IPS DF 4.7 (cell line): Measurements from ENCODE around the gene PRR7.

Experiments
- DNase-seq: peaks from one replicate; pipeline ENCODE4 v3.0.0-alpha.2; 2013; ENCODE audit warnings: low spot score; ENCODE audit errors: extremely low read depth

The PRR7 gene

DNA sequence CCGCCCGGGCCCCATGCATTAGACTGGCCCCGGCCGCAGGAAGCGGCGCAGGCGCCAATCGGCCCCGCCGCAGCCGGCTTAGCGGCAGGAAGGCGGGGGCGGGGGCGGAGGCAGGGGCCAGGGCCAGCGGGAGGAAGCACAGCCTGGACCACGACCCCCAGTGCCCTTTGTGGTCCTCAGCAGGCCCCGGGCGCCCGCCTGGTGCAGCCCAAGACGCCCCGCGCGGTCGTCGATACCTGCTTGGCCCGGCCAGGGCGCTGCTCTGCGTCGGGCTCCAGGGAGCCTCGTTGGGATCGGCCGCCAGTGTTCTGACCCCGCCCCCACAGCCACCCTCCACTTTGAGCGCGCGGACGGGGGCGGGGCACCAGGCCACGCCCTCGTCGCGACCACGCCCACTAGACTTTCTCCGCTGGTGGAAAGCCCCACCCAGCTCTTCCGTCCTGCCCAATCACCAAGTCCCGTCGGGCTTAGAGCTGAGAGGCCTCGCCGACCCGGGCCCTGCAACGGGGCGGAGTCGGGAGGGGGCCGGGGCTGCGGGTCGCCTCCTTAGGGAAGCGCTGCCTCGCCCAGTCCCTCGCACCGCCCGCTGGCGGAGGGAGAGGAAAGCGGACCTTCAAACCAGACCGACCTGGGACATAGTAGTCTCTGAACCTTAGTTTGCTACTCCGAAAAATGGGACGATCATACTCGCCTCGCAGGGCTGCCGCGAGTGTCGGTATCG, 50.8 kb downstream of the PRR7 start, which contains the start of gene PDLIM7:
TSS of gene PDLIM7 (minus strand) at position 313 of the 721 bp plus-strand sequence. CDS start 1,092 bp downstream, outside the sequence.
- no peak for DNase-seq

DNA sequence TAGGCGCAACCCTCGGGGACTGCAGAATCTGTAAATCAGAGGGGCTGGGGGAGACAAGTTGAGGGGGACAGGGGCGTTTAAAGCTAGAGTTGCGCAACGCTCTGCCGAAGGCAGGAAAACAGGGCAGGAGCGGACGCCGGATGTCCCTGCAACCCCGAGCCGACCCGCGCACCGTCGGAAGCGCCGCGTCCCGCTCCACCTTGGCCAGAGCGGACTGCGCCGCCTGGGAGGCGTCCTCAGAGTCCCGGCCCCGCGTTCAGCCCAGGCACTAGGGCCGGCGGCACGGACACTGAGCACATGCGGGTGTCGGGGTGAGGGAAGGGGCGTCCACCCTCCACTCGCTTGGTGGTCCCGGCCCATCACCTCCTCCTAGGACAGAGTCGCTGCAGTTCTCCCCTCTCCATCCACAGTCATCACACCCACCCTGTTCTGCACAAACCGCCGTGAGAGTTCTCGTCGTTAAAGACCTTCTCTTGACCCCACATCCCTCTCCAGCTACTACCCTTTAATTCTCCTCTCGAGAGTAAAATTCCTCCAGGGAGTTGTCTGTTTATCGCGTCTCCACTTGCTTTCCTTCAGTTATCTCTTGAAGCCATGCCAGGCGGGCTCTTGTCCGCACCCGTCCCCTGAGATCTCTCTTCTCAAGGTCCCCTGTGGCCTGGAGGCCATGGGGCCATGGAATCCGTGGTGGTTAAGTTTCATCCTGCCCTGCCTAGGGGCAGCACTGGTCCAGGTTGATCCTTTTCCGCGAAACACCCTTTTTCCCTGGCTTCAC, 51.6 kb downstream of the PRR7 start:
- DNase-seq, result no peak

DNA sequence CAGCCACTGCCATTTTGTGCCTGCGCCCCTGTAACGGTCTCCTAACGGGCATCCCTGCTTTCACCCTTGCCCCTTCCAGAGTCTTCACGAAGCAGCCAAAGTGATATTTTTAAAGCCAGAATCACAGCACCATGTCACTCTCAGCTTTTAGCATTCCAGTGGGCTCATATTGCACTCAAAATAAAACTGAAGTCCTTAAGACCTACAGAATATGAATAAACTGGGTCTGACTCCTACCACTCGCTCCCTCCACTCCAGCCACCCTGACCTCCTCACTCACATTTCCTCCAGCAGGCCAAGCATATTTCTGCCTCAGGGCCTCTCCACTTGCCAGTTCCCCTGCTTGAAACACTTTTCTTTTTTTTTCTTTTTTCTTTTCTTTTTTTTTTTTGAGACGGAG, 53.2 kb downstream of the PRR7 start:
- DNase-seq, result no peak

DNA sequence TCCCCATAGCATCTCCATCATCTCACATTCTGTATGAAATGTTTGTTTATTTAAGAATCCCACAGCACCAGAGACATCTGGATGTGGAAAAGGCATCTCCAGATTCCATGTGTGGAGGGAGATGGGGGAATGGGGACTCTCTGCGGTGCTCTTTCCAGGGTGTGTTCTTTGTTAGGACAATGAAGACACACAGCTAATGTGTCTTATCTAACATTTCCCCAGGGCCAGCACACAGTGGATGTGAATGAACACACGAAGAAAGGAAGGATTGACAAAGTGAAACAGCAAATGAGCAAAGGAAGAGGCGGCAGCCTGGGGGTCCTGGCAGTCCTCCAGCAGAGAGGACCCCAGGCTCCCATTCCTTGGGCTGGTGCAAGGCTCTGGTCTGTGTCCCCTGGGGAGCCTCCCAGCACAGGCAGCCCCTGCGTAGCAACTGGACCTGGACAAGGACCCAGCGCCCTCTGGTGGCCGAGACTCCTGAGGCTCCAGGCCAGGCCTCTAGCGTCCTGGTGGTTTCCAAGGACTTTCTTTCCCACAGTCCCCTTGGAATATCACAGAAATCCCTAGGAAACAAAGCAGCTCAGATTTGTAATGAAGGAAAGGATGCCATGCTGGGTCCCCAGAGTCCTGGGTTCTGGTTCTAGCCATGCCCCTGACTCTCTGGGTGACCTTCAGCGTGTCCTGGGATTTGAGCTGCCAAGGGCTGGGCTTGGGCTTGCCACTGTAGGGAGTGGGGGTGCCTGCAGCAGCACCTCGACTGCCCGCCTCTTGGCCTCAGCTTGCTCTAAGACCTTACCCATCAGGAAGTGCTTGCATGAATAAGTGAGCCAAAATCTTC, 54.3 kb downstream of the PRR7 start:
- no peak for DNase-seq

DNA sequence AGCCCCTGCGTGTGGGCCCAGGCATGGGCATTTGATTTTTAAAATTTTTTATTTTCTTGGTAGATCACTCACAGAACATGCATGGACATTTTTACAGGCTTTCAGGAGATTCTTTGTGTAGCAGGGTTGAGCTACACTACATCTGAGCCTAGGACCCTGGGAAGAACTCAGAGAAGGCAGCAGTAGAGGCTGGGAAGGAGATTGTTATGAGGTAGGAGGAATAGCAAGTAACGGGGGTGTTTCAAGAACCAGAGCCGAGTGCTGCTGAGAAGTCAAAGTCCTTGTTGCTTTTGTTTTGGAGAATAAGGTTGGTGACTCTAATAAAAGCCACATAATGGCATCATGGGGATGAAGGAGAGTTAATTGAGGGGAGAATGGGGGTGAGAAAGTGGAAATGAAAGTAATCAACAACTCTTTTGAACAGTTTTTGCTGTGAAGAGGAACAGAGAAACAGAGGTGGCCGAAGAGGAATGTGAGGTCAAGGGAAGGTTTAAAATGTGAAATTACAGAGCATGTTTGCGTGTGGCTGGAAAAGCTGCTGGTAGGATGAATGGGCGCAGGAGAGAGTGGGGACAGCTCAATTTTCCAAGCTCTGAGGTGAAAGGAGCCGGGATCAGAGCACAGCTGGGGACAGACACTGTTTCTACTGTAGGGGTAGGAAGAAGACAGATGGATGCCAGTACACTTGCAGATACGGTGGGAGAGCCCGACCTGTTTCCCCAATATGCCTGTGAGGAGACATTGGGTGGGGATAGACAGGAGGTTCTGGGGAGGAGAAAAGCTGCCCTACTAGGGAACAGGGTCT, 55.5 kb downstream of the PRR7 start:
- DNase-seq, result no peak

DNA sequence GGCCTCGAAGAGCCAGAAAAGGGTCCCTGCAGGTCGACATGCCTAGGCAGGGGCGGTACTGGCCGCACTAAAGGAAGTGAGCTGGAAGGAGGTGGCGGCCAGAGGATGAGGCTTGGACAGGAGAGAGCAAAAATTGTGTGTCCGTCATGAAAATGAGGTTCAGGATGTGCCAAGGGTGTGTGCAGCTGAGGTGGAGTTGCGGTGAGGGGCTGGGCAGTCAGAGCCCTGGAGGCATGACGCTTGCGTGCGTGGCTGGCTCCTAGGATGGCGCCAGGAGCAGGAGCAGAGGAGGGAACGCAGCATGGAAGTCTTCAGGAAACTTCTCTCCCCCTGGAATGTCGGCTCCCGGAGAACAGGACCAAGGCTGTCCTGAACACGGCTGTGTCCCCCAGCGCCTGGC, 56.3 kb downstream of the PRR7 start:
- no peak for DNase-seq

DNA sequence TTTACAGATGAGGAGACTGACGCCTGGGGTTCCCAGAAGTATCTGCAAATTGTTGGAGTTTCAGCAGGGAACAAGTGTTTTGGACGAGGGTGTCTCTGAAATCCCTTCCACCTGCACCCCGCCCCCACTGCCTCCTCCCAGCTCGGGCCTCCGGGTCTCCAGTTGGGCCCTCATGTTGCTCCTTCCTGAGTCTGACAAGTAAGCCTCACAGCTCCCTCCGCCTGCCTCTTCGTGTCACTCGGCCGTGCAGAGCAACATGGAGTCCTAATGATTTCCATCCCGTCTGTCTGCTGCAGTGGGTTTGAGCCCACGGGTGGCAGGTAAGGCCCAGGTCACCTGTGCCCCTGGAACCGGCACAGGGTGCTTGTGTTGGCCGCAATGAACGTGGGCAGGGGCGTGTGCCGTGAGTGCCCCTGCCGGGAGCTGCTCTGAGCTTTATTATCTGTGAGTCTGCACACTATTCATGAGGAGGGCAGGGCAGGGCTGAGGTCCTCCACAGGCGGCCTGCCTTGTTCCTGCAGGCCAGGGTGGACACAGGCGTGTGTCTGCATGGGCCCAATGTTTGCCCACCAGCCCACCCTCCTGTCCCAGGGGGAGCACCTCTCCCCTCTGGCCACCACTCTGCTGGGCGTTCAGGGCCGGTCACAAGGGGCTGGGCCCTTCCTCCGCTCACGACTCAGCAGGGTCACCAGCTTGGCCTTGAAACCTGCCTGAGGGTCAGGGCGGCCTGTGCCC, 56.9 kb downstream of the PRR7 start:
- DNase-seq, result no peak

DNA sequence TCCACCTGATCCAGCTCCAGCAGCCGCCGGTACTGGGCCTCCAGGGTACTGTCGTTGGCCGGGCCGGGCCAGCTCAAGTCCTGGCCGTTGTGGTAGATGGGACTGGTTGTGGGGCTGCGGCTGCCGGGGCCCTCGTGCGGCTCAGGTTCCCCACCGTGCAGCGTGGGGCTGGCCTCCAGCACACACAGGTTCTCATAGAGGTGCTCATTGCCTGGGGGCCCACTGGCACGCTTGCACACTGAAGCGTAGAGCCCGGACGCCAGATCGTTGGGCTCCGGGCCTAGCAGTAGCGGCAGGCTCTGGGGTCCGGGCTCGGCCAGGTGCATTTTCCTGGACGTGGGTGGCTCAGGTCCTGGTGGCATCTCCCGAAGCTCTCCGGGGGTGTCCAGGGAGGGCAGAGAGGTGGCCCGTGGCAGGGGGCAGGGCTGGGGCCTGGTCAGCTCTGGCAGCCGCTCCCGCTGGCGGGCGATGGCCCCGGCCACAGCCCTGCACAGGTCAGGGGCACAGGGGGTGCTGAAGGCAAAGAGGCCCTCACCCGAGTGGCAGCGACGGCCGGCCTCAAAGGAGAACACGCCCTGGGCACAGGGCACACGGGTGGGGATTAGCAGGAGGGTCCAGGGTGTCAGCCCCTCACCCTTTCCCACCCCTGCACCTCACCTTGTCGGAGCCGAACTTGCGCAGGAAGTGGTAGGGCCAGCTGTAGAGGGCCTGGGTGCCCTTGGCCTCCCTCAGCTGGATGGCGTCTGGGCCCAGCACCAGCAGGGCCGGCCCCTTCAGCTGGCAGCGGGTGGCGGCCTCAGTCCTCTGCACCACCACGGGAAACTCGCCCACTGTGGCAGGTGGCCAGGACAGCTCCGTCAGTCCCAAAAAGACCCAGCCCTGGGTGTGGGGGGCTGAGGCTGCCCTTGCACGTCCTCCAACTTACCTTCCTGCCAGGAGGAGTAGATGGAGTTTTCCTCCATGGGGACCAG, 57.8 kb downstream of the PRR7 start:
- DNase-seq, result no peak

DNA sequence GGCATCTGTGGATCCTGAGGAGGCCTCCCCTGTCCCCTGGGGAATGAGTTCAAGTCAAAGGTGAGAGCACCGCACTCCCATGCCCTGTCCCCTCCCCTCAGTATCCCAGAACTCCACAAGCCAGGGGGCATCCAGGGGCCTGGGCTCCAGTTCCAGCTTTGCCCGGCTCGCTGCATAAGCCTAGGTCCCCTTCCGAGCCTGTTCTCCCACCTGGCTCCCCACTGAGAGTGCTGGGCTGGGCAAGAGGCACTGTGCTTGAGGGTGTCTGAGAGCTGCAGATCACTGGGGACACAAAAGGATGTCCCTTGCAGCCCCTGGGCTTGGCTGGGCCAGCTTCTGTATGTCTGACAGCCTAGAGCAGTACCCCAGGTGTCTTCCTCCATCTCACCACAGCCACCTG, 58.5 kb downstream of the PRR7 start:
- no peak for DNase-seq
